ENCODE measurements around the gene UNC45B. TPM values are rescaled to one million over a fixed set of nuclear protein-coding genes. Genes with fewer than 3 reads are reported as not detected.

UNC45B gene
- total RNA-seq, 4 donors from 2014 or later = 0.14 TPM; not detected in 3

DNA sequence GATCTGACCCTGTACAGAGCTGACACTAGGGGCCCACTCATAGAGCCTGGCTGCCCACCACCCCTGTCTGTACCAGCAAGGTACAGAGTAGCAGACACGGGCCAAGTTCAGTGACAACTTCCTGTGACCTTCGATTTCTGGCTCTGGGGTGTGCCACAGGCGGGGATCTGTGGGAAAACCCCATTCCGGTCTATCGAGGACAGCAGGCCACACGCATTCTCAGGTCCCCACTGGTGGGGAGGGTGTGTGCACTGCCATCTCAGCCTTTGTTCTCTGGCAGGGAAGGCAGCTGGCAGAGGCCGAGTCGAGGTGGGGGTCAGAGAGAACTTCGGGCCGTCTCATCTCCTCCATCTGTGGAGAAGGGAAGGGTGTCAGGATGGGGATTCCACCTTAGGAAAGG is 15.5 kb upstream of the UNC45B start:
- DNase-seq = peak; percentile 14
- intact Hi-C loops (cut with DNase I; ENCODE audit: low total_unique reads) (no loop called here), in situ Hi-C loops (cut with MboI; ENCODE audit: low pct_ligation_motif_present in 1 of 4, low pct_unique_long_range_greater_than_20kb in 1 of 4, low sequenced_read_pairs in 3 of 4) (loop anchor here in 1 of 4 donors (25.0 kb wide), 3 partner anchors 545 to 720 kb away; partner anchors contain the start of genes RASL10B and TMEM132E)
- WGBS, 2 donors (ENCODE audit: low coverage in 1 of 2) = 65% methylated on average over 10 of the region's 10 CpGs; no CpG with 5 or more reads in 1 of the 2 donors
- Histone ChIP-seq H3K4me1 (no peaks in the 10 kb centered on the region), H3K4me3 (no peak overlapping the region), H3K27me3 (no peaks in the 10 kb centered on the region), H3K9me3 (no peaks in the 10 kb centered on the region), H3K27ac (no peak overlapping the region), H3K36me3 (peaks cover 0 to 17% (median 6%) of the 10 kb centered on the region in 4 donors)
- TF ChIP-seq POLR2A (IDR thresholded peaks at IDR 0.05) = no peak
- TF ChIP-seq POLR2AphosphoS5 (IDR thresholded peaks at IDR 0.05) = no peak
- TF ChIP-seq EP300 (IDR thresholded peaks at IDR 0.05; ENCODE audit: low read depth) = no peak
- TF ChIP-seq, protein P1, sequence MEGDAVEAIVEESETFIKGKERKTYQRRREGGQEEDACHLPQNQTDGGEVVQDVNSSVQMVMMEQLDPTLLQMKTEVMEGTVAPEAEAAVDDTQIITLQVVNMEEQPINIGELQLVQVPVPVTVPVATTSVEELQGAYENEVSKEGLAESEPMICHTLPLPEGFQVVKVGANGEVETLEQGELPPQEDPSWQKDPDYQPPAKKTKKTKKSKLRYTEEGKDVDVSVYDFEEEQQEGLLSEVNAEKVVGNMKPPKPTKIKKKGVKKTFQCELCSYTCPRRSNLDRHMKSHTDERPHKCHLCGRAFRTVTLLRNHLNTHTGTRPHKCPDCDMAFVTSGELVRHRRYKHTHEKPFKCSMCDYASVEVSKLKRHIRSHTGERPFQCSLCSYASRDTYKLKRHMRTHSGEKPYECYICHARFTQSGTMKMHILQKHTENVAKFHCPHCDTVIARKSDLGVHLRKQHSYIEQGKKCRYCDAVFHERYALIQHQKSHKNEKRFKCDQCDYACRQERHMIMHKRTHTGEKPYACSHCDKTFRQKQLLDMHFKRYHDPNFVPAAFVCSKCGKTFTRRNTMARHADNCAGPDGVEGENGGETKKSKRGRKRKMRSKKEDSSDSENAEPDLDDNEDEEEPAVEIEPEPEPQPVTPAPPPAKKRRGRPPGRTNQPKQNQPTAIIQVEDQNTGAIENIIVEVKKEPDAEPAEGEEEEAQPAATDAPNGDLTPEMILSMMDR (IDR thresholded peaks at IDR 0.05) = no peak

DNA sequence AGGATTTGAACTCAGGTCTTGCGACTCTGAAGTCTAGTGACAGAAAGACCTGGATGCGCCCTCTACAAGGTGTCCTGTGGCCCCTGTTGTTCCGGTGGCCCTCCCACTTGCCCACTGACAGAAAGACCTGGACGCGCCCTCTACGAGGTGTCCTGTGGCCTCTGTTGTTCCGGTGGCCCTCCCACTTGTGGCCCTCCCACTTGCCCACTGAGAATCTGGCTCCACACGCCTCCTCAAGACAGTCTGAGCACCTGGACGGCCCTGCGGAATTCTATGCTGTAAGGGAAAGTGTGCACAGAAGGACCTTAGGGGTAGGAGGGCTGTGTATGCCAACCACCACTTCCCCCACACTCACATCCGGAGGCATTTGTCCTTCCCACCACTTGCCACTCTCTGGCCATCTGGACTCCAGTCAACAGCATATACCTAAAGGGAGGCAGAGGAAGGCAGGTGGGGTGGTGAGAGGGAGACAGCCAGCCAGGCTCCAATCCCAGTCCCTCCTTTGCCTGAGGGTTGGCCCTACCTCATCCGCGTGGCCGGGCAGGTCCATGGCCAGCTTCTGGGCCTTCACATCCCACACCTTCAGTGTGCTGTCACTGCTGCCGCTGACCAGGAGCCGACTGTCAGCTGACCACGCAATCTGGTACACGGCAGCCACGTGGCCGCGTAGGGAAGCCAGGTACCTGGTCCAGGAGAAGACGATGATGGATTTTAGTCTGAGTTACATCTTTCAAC is 14.6 kb upstream of the UNC45B start:
- in situ Hi-C loops (cut with MboI; ENCODE audit: low pct_ligation_motif_present in 1 of 4, low pct_unique_long_range_greater_than_20kb in 1 of 4, low sequenced_read_pairs in 3 of 4) (loop anchor here in 1 of 4 donors (25.0 kb wide), 3 partner anchors 546 to 721 kb away; partner anchors contain the start of genes RASL10B and TMEM132E), intact Hi-C loops (cut with DNase I; ENCODE audit: low total_unique reads) (no loop called here)
- TF ChIP-seq EP300 (IDR thresholded peaks at IDR 0.05; ENCODE audit: low read depth) = no peak
- no peak for TF ChIP-seq POLR2AphosphoS5 (IDR thresholded peaks at IDR 0.05)
- TF ChIP-seq POLR2A (IDR thresholded peaks at IDR 0.05) = no peak
- TF ChIP-seq, protein P1 (IDR thresholded peaks at IDR 0.05) = no peak
- Histone ChIP-seq H3K9me3 (no peaks in the 10 kb centered on the region), H3K4me1 (no peaks in the 10 kb centered on the region), H3K36me3 (peaks cover 0 to 17% (median 6%) of the 10 kb centered on the region in 4 donors), H3K27ac (no peak overlapping the region), H3K4me3 (no peak overlapping the region), H3K27me3 (no peaks in the 10 kb centered on the region)
- DNase-seq = no peak
- 80 to 89% methylated on average over 1 to 22 of the region's 22 CpGs for whole genome bisulfite sequencing, 2 donors (ENCODE audit: low coverage in 1 of 2)

DNA sequence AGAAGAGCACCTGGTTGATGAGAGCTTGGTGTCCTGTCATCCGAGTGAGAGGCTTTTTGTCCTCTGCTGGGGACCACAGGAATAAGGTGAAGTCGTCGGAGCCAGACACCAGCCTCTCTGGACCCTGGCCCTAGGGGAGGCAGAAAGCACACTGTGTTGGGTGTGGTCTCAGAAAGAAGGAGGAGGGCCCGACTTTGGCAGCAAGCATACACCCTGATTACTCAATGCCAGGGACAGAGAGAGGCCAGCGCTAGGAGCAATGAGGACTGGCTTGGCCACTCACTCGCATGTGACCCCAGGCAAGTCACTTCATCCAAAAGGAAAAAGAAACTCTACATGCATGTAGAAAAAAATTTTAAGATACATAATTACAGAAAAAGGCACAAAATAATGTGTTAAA is 12.3 kb upstream of the UNC45B start:
- Histone ChIP-seq H3K9me3 (no peaks in the 10 kb centered on the region), H3K4me1 (peaks cover 0 to 2% (median 0%) of the 10 kb centered on the region in 4 donors), H3K36me3 (peaks cover 0 to 17% (median 6%) of the 10 kb centered on the region in 4 donors), H3K4me3 (no peak overlapping the region), H3K27ac (no peak overlapping the region), H3K27me3 (no peaks in the 10 kb centered on the region)
- TF ChIP-seq EP300 (IDR thresholded peaks at IDR 0.05; ENCODE audit: low read depth) (no peak), POLR2AphosphoS5 (IDR thresholded peaks at IDR 0.05) (no peak), POLR2A (IDR thresholded peaks at IDR 0.05) (no peak)
- TF ChIP-seq, protein P1 (IDR thresholded peaks at IDR 0.05) = no peak
- intact Hi-C loops (cut with DNase I; ENCODE audit: low total_unique reads) = no loop called here
- DNase-seq = no peak
- in situ Hi-C loops (cut with MboI; ENCODE audit: low pct_ligation_motif_present in 1 of 4, low pct_unique_long_range_greater_than_20kb in 1 of 4, low sequenced_read_pairs in 3 of 4) = loop anchor here in 1 of 4 donors (25.0 kb wide), 3 partner anchors 548 to 723 kb away; partner anchors contain the start of genes RASL10B and TMEM132E
- 87 to 100% methylated on average over 3 to 6 of the region's 6 CpGs for WGBS, 2 donors (ENCODE audit: low coverage in 1 of 2)

DNA sequence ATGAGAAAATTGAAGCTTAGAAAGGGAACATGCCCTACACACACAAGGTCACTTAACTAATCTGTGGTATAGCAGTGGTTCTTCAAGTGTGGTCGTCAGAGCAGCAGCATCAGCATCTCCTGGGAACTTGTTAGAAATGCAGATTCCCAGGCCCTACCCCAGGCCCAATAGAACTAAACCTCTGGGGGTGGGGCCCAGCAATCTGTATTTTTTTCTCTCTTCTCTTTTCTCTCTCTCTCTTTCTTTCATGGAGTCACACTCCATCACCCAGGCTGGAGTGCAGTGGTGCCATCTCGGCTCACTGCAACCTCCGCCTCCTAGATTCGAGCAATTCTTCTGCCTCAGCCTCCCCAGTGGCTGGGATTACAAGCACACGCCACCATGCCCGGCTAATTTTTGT is 9.4 kb upstream of the UNC45B start:
- no peak for DNase-seq
- Histone ChIP-seq H3K4me1 (peaks cover 0 to 18% (median 13%) of the 10 kb centered on the region in 4 donors), H3K4me3 (no peak overlapping the region), H3K27ac (no peak overlapping the region), H3K9me3 (no peaks in the 10 kb centered on the region), H3K36me3 (peaks cover 0 to 17% (median 6%) of the 10 kb centered on the region in 4 donors), H3K27me3 (no peaks in the 10 kb centered on the region)
- in situ Hi-C loops (cut with MboI; ENCODE audit: low pct_ligation_motif_present in 1 of 4, low pct_unique_long_range_greater_than_20kb in 1 of 4, low sequenced_read_pairs in 3 of 4) = loop anchor here in 1 of 4 donors (25.0 kb wide), 3 partner anchors 551 to 726 kb away; partner anchors contain the start of genes RASL10B and TMEM132E
- intact Hi-C loops (cut with DNase I; ENCODE audit: low total_unique reads) = no loop called here
- TF ChIP-seq POLR2A (IDR thresholded peaks at IDR 0.05) (no peak), POLR2AphosphoS5 (IDR thresholded peaks at IDR 0.05) (no peak), EP300 (IDR thresholded peaks at IDR 0.05; ENCODE audit: low read depth) (no peak)
- TF ChIP-seq, protein P1 (IDR thresholded peaks at IDR 0.05) = no peak
- WGBS, 2 donors (ENCODE audit: low coverage in 1 of 2) = 83 to 97% methylated on average over 1 to 6 of the region's 6 CpGs
